GM18499 (cell line): ENCODE data around the gene ANTXRL.
"Not testable (repeated sequence)": the region's sequence is repeated elsewhere in the genome, so short reads cannot be mapped to it uniquely, and the experiment has no call there.

Experiments used
- ATAC-seq: cut with Tn5 transposase; IDR thresholded peaks from one replicate; pipeline ENCODE4 v1.9.1; 2021; ENCODE audit warnings: moderate number of reproducible peaks; ENCODE audit not compliant: insufficient read depth, unreplicated experiment

Gene ANTXRL

GRCh38 chr10:46286991-46287693 lies at the start of gene ANTXRL:
TSS of gene ANTXRL (plus strand) at chr10:46286997. CDS start at chr10:46287263, 266 bp downstream.
- no peak for ATAC-seq

- no peak for ATAC-seq
Measured at GRCh38 chr10:46237815-46238510, 48.8 kb upstream of the ANTXRL start.

GRCh38 chr10:46239247-46239646 lies 47.5 kb upstream of the ANTXRL start:
- peak; percentile 79 for ATAC-seq

- no peak for ATAC-seq
Measured at GRCh38 chr10:46239993-46240683, 46.7 kb upstream of the ANTXRL start.

GRCh38 chr10:46240684-46241565 lies 45.9 kb upstream of the ANTXRL start:
- no peak for ATAC-seq

- ATAC-seq: no peak
Measured at GRCh38 chr10:46245381-46245900, 41.4 kb upstream of the ANTXRL start.

GRCh38 chr10:46246400-46247180 lies 40.2 kb upstream of the ANTXRL start:
- not testable (repeated sequence) for ATAC-seq

GRCh38 chr10:46247181-46247475 lies 39.7 kb upstream of the ANTXRL start:
- no peak for ATAC-seq

- ATAC-seq: no peak
Measured at GRCh38 chr10:46247808-46248569, 38.8 kb upstream of the ANTXRL start.

- no peak for ATAC-seq
Measured at GRCh38 chr10:46248651-46249146, 38.1 kb upstream of the ANTXRL start.

GRCh38 chr10:46249617-46250344 lies 37.0 kb upstream of the ANTXRL start:
- not testable (repeated sequence) for ATAC-seq

- ATAC-seq: no peak
Measured at GRCh38 chr10:46250481-46250880, 36.3 kb upstream of the ANTXRL start.

GRCh38 chr10:46250898-46251856 lies 35.6 kb upstream of the ANTXRL start:
- ATAC-seq: no peak

- no peak for ATAC-seq
Measured at GRCh38 chr10:46251857-46252847, 34.6 kb upstream of the ANTXRL start.

GRCh38 chr10:46253076-46254006 lies 33.5 kb upstream of the ANTXRL start:
- no peak for ATAC-seq
